Mesendoderm (in vitro differentiated cells): Measurements from ENCODE around the gene TPP1. TPM values are rescaled to one million over a fixed set of nuclear protein-coding genes. Genes with fewer than 3 reads are reported as not detected.
A peak's percentile ranks its signal among the peaks of the same experiment; 100 is the strongest.

Experiments
- DNase-seq: peaks from one replicate; pipeline ENCODE4 v3.0.0; 2013
- H2AK5ac ChIP-seq: 2 replicates; pipeline ENCODE4 v1.6.1; 2013; ENCODE audit warnings: low read length, inconsistent platforms
- H2BK120ac ChIP-seq: 2 replicates; pipeline ENCODE4 v1.6.1; 2013; ENCODE audit warnings: low read depth, mild to moderate bottlenecking, low read length, moderate library complexity, mixed read lengths
- H2BK15ac ChIP-seq: replicated peaks from 2 replicates; pipeline ENCODE4 v1.6.1; 2013; ENCODE audit warnings: low read depth, mild to moderate bottlenecking, moderate library complexity
- H2BK5ac ChIP-seq: 2 replicates; pipeline ENCODE4 v1.6.1; 2013; ENCODE audit warnings: low read length, inconsistent platforms
- H3K18ac ChIP-seq: 2 replicates; pipeline ENCODE4 v1.6.1; 2013; ENCODE audit warnings: mild to moderate bottlenecking, low read length, mixed read lengths
- H3K23ac ChIP-seq: one replicate; pipeline ENCODE4 v1.6.1; 2013; ENCODE audit warnings: low read length
- H3K27ac ChIP-seq: 2 replicates; pipeline ENCODE4 v1.5.1; 2013; ENCODE audit warnings: low read depth, mild to moderate bottlenecking, inconsistent platforms, low read length, moderate library complexity
- H3K27me3 ChIP-seq: 2 replicates; pipeline ENCODE4 v1.6.1; 2013; ENCODE audit warnings: low read length, control low read depth, mild to moderate bottlenecking, inconsistent platforms; ENCODE audit not compliant: insufficient read depth, poor library complexity
- H3K36me3 ChIP-seq: 2 replicates; pipeline ENCODE4 v1.6.1; 2013; ENCODE audit warnings: low read length, inconsistent platforms; ENCODE audit not compliant: control insufficient read depth, insufficient read depth
- H3K4ac ChIP-seq: one replicate; pipeline ENCODE4 v1.6.1; 2013; ENCODE audit warnings: low read depth, mild to moderate bottlenecking, low read length, moderate library complexity
- H3K4me1 ChIP-seq: 2 replicates; pipeline ENCODE4 v1.6.1; 2013; ENCODE audit warnings: low read depth, low read length, inconsistent platforms; ENCODE audit not compliant: control insufficient read depth
- H3K4me2 ChIP-seq: 2 replicates; pipeline ENCODE4 v1.6.1; 2013; ENCODE audit warnings: low read length
- H3K4me3 ChIP-seq: 2 replicates; pipeline ENCODE4 v1.5.1; 2013; ENCODE audit warnings: mild to moderate bottlenecking, low read length
- H3K56ac ChIP-seq: one replicate; pipeline ENCODE4 v1.6.1; 2013; ENCODE audit warnings: low read length
- H3K79me1 ChIP-seq: 2 replicates; pipeline ENCODE4 v1.6.1; 2013; ENCODE audit warnings: low read length, inconsistent platforms
- H3K79me2 ChIP-seq: 2 replicates; pipeline ENCODE4 v1.6.1; 2013; ENCODE audit warnings: mild to moderate bottlenecking, low read length; ENCODE audit not compliant: control insufficient read depth, insufficient read depth
- H3K9ac ChIP-seq: 2 replicates; pipeline ENCODE4 v1.6.1; 2013; ENCODE audit warnings: low read length, inconsistent platforms
- H4K5ac ChIP-seq: one replicate; pipeline ENCODE4 v1.6.1; 2013; ENCODE audit warnings: low read length
- H4K8ac ChIP-seq: one replicate; pipeline ENCODE4 v1.6.1; 2013; ENCODE audit warnings: low read depth, mild to moderate bottlenecking, control low read depth, low read length, moderate library complexity
- WGBS: extraction: QIAGEN DNeasy Blood & Tissue Kit; methylation state at CpG from one replicate; pipeline ENCODE4 v1.1.7; 2013; ENCODE audit warnings: low lambda C conversion rate, missing lambda C conversion rate; ENCODE audit not compliant: insufficient coverage; ENCODE audit errors: extremely low coverage; 5-methylcytosine and 5-hydroxymethylcytosine counted together
- polyA plus RNA-seq, 2 experiments: library from polyadenylated mRNA; stranded (reverse); fragments of 200-250 nt; gene quantifications; one replicate each; pipeline ENCODE4 v1.2.3, GENCODE V29; 2013

TPP1 gene
- polyA plus RNA-seq (2013, experiment 1 of 2), result 28.7 TPM
- polyA plus RNA-seq (2013, experiment 2 of 2), result 27.8 TPM

DNA sequence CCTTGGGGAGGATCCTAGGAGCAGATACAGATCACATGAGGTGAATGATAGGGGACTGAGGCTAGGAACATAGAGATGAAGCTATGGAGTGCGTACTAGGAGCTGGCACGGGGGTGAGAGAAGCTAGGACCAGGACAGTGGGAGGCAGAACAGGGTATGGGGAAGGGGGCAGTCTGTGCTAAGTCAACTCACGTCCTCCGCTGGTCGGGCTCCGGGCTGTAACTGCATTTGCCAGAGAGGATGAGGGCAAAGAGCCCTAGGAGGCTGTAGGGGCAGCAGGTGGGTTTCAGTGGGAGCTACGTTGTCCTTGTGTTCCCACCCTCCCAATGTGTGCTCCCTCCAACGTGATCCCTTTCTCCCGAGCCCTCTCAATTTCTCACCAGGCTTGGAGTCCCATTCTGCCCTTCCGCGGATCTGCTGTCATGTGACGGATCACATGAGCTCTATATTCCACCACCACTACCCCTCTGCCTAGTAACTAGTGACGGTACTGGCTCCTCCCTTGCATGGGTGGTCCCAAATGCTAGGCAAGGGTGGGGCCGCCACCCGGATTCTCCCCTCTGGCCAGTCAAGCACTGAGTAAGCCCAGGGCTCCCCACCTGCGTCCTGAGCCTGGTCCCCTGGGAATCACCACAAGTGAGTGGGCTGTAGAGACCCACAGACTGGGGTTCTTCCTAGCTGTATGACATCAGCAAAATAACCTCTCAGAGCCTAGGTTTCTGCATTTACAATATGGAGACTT lies at the start of gene TPP1:
TPP1 (minus strand) TSS at position 419 of the 742 bp plus-strand sequence; CDS start at position 397, 22 bp downstream.
- Histone ChIP-seq H4K8ac (no peak within 1 kb of the TSS), H4K5ac (peak within 1 kb of the TSS; percentile 97), H3K23ac (no peak within 1 kb of the TSS), H3K27me3 (no peaks in the 10 kb centered on the region), H2BK120ac (no peak within 1 kb of the TSS), H3K36me3 (no peaks in the 10 kb centered on the region), H3K18ac (no peak within 1 kb of the TSS), H3K4me2 (peak within 1 kb of the TSS; percentile 99), H3K27ac (no peak within 1 kb of the TSS), H2BK15ac (no peak within 1 kb of the TSS), H3K56ac (peak within 1 kb of the TSS; percentile 85), H3K9ac (peak within 1 kb of the TSS; percentile 75), H3K4ac (no peak within 1 kb of the TSS), H3K4me1 (no peaks in the 10 kb centered on the region), H2AK5ac (peak within 1 kb of the TSS; percentile 56), H3K79me1 (peaks cover 5% of the 10 kb centered on the region), H3K79me2 (peaks cover 2% of the 10 kb centered on the region), H2BK5ac (no peak within 1 kb of the TSS), H3K4me3 (peak within 1 kb of the TSS; percentile 71)
- WGBS, result no CpG with 5 or more reads among the region's 16 CpGs
- DNase-seq, result peak; percentile 97

DNA sequence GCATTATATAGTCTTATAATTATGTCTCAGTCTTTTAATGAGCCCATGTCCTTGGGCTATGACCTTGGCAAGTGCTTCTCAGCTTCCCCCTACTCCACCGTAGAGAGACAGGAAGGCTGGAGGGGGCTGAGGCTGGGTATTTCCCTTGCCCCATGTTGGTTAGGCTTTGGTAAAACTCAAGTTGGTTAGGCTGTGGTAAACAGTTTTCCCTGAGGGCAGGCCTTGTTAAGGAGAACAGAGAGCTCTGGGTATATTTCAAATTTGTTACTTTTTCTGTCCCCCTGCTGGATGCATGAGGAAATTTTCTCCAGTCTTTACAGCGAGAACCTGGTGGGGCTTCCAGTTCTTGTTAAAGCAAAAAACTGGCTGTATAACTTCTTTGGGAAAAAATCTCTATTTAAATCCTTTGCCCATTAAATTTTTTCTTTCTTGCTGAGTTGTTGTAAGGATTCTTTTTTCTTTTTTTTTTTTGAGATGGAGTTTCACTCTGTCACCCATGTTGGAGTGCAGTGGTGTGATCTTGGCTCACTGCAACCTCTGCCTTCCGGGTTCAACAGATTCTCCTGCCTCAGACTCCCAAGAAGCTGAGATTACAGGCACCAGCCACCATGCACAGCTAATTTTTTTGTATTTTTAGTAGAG lies 48.6 kb upstream of the TPP1 start:
- Histone ChIP-seq H2AK5ac (no peak overlapping the region), H3K27me3 (no peaks in the 10 kb centered on the region), H3K18ac (no peak overlapping the region), H3K79me1 (no peaks in the 10 kb centered on the region), H3K4me2 (no peak overlapping the region), H3K79me2 (no peaks in the 10 kb centered on the region), H2BK15ac (no peak overlapping the region), H3K27ac (no peak overlapping the region), H3K23ac (no peak overlapping the region), H3K4me1 (no peaks in the 10 kb centered on the region), H4K5ac (no peak overlapping the region), H2BK5ac (no peak overlapping the region), H3K56ac (no peak overlapping the region), H3K9ac (no peak overlapping the region), H2BK120ac (no peak overlapping the region), H3K36me3 (no peaks in the 10 kb centered on the region), H3K4me3 (no peak overlapping the region), H3K4ac (no peak overlapping the region), H4K8ac (no peak overlapping the region)
- DNase-seq, result peak; percentile 69
- WGBS, result no CpG with 5 or more reads among the region's 3 CpGs

DNA sequence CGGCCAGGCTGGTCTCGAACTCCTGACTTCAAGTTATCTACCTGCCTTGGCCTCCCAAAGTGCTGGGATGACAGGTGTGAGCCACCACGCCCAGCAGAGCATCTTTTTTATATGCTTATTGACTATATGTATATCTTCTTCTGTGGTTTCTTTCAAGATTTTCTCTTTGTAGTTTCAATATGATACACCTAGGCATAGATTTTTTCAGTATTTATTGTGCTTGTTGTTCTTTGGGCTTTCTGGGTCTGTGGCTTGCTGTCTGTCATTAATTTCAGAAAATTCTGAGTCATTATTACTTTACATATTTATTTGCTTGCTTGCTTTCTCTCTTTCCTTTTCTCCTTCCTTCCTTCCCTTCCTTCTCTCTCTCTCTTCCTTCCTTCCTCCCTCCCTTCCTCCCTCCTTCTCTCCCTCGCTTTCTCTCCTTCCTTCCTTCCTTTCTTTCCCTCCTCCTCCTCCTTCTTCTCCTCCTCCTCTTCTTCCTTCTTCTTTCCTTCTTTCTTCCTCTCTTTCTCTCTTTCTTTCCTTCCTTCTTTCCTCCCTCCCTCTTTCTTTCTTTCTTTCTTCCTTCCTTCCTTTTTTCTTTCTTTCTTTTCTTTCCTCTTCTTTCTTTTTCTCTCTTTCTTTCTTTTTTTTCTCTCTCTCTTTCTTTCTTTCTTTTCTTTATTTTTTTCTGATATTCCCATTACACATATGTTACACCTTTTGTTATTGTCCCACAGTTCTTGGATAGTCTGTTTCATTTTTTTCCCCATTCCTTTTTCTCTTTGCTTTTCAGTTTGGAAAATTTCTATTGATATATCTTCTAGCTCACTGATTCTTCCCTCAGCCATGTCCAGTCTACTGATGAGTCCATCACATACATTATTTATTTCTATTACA lies 47.3 kb upstream of the TPP1 start:
- Histone ChIP-seq H2BK15ac (no peak overlapping the region), H3K4ac (no peak overlapping the region), H3K79me2 (no peaks in the 10 kb centered on the region), H2BK5ac (no peak overlapping the region), H3K27ac (no peak overlapping the region), H3K56ac (no peak overlapping the region), H3K23ac (no peak overlapping the region), H3K4me3 (no peak overlapping the region), H3K36me3 (no peaks in the 10 kb centered on the region), H2BK120ac (no peak overlapping the region), H3K18ac (no peak overlapping the region), H3K4me2 (no peak overlapping the region), H2AK5ac (no peak overlapping the region), H3K27me3 (no peaks in the 10 kb centered on the region), H4K8ac (no peak overlapping the region), H3K4me1 (no peaks in the 10 kb centered on the region), H4K5ac (no peak overlapping the region), H3K9ac (no peak overlapping the region), H3K79me1 (no peaks in the 10 kb centered on the region)
- no CpG with 5 or more reads among the region's 4 CpGs for WGBS
- no peak for DNase-seq

DNA sequence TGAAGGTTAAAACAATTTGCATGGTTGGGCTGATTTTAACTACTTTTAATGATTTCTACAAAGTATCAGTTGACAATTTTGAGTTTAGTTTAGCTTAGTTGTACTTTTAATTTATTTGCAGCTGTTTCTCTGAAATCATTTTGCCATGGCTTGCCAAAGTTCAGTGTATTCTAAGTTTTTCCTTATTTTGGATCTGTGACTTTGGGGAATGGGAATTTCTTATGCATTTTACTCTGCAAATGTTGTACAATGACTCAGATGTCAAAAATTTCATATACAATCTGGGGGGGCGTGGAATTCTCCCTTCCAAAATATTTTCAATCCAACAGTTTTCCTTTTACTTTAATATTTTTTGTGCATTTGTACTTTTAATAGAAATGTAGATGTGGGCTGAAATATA lies 45.3 kb upstream of the TPP1 start:
- H3K18ac ChIP-seq, result no peak overlapping the region
- DNase-seq, result no peak
- no peak overlapping the region for H3K4me3 ChIP-seq
- H3K27ac ChIP-seq, result no peak overlapping the region
- H2BK5ac ChIP-seq, result no peak overlapping the region
- H3K79me2 ChIP-seq, result no peaks in the 10 kb centered on the region
- H3K23ac ChIP-seq, result no peak overlapping the region
- H3K27me3 ChIP-seq, result no peaks in the 10 kb centered on the region
- H3K4ac ChIP-seq, result no peak overlapping the region
- no peaks in the 10 kb centered on the region for H3K79me1 ChIP-seq
- no peak overlapping the region for H3K56ac ChIP-seq
- no CpG with 5 or more reads among the region's 1 CpG for WGBS
- no peak overlapping the region for H2BK120ac ChIP-seq
- no peaks in the 10 kb centered on the region for H3K4me1 ChIP-seq
- no peak overlapping the region for H3K4me2 ChIP-seq
- no peak overlapping the region for H3K9ac ChIP-seq
- no peak overlapping the region for H4K8ac ChIP-seq
- H2BK15ac ChIP-seq, result no peak overlapping the region
- H3K36me3 ChIP-seq, result no peaks in the 10 kb centered on the region
- no peak overlapping the region for H4K5ac ChIP-seq
- no peak overlapping the region for H2AK5ac ChIP-seq

DNA sequence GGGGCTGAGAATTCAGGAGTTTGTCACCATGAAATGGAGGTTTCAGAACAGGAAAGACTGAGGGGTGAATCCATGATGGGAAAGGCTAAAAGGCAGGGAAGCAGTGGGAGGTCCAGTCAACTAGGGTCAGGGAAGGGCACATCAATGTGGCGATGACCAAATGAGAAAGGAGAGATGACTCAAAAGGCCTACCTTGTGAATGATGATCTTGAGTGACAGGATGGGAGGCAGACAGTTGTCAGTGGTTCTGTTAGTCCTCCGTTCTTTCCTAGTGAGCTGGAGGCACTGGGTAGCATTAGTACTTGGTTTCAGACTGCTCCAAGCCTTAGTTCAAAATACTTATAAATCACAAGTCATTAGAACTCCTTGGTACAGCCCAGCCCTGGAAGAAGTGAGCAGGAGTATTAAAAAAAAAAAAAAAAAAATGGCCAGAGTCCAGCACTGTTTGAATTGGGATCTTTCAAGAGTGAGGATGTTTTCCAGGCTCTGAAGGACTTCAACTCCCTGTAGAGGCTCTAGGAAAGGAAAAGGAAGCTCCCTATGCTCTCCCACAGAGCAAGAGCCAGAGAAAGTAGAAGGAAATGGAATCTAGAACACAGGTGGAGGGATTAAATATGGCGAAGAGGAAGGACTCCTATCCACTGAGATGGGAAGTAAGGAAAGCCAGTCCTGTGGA lies 44.7 kb upstream of the TPP1 start:
- no peak overlapping the region for H3K27ac ChIP-seq
- no peak overlapping the region for H2BK120ac ChIP-seq
- H2AK5ac ChIP-seq, result no peak overlapping the region
- no peak overlapping the region for H4K8ac ChIP-seq
- no peak overlapping the region for H3K4ac ChIP-seq
- no peaks in the 10 kb centered on the region for H3K79me1 ChIP-seq
- no peak overlapping the region for H3K18ac ChIP-seq
- H3K36me3 ChIP-seq, result no peaks in the 10 kb centered on the region
- H2BK15ac ChIP-seq, result no peak overlapping the region
- H3K56ac ChIP-seq, result no peak overlapping the region
- H4K5ac ChIP-seq, result no peak overlapping the region
- no peak overlapping the region for H3K4me2 ChIP-seq
- H3K79me2 ChIP-seq, result no peaks in the 10 kb centered on the region
- no peak overlapping the region for H3K9ac ChIP-seq
- H3K4me3 ChIP-seq, result no peak overlapping the region
- H3K4me1 ChIP-seq, result no peaks in the 10 kb centered on the region
- no CpG with 5 or more reads among the region's 3 CpGs for WGBS
- no peaks in the 10 kb centered on the region for H3K27me3 ChIP-seq
- H2BK5ac ChIP-seq, result no peak overlapping the region
- no peak overlapping the region for H3K23ac ChIP-seq
- DNase-seq, result no peak
